GM12878 (cell line): ENCODE data around the gene KIF21B.

Source experiments
- BHLHE40 ChIP-seq, 2 experiments: fragments of 450-650 bp in 1 of 2; IDR thresholded peaks; 2 replicates each; pipeline ENCODE4 v1.6.1; 2011 to 2017; ENCODE audit warnings: low read depth in 2 of 2, borderline replicate concordance in 1 of 2, improper control_type of control experiment in 1 of 2, low read length in 1 of 2, mild to moderate bottlenecking in 1 of 2
- CREB1 ChIP-seq: IDR thresholded peaks from 2 replicates; pipeline ENCODE4 v1.6.1; 2012; ENCODE audit warnings: low read depth, mild to moderate bottlenecking, inconsistent platforms
- CTCF ChIP-seq, 3 experiments: IDR thresholded peaks in 2 of 3; conservative IDR thresholded peaks in 1 of 3; 2 replicates each; pipeline ENCODE4 v1.5.1; 2011; ENCODE audit warnings: low read depth in 3 of 3, low read length in 3 of 3, mild to moderate bottlenecking in 3 of 3, control low read depth in 2 of 3, moderate library complexity in 2 of 3, inconsistent platforms in 1 of 3, mixed read lengths in 1 of 3; ENCODE audit not compliant: control insufficient read depth in 2 of 3, insufficient read depth in 1 of 3; ENCODE audit errors: extremely low read depth in 1 of 3
- E4F1 ChIP-seq: fragments of 450-650 bp; IDR thresholded peaks from 2 replicates; pipeline ENCODE4 v1.6.1; 2018; ENCODE audit warnings: borderline replicate concordance, mild to moderate bottlenecking; ENCODE audit not compliant: partially characterized antibody
- HDGF ChIP-seq: fragments of 450-650 bp; IDR thresholded peaks from 2 replicates; pipeline ENCODE4 v1.6.1; 2016; ENCODE audit warnings: antibody characterized with exemption
- IRF3 ChIP-seq: fragments of 450-650 bp; IDR thresholded peaks from 2 replicates; pipeline ENCODE4 v1.6.1; 2014; ENCODE audit warnings: mild to moderate bottlenecking
- NRF1 ChIP-seq: conservative IDR thresholded peaks from 2 replicates; pipeline ENCODE4 v1.6.1; 2011; ENCODE audit warnings: mild to moderate bottlenecking, low read depth, low read length, improper control_type of control experiment
- POLR2A ChIP-seq: IDR thresholded peaks from 2 replicates; pipeline ENCODE4 v1.6.1; 2011; ENCODE audit warnings: low read depth, mild to moderate bottlenecking, low read length
- POLR2AphosphoS5 ChIP-seq: IDR thresholded peaks from 2 replicates; pipeline ENCODE4 v1.6.1; 2011; ENCODE audit warnings: mild to moderate bottlenecking, low read length, inconsistent platforms
- REST ChIP-seq: IDR thresholded peaks from 2 replicates; pipeline ENCODE4 v1.6.1; 2012; ENCODE audit warnings: mild to moderate bottlenecking, low read depth, low read length
- TCF7 ChIP-seq: IDR thresholded peaks from 2 replicates; pipeline ENCODE4 v1.6.1; 2014; ENCODE audit warnings: antibody characterized with exemption, borderline replicate concordance
- ZBTB11 ChIP-seq: fragments of 450-650 bp; formaldehyde crosslinking; IDR thresholded peaks from 2 replicates; pipeline ENCODE4 v1.5.0; 2022; ENCODE audit warnings: mild to moderate bottlenecking, missing genetic modification characterization
- ZZZ3 ChIP-seq: IDR thresholded peaks from 2 replicates; pipeline ENCODE4 v1.6.1; 2011; ENCODE audit warnings: low read depth; ENCODE audit not compliant: control insufficient read depth, insufficient read length

GRCh38 chr1:201062511-201063091, 39.1 kb upstream of the KIF21B start:
- TF ChIP-seq HDGF: no peak
- no peak for TF ChIP-seq CREB1
- no peak for TF ChIP-seq TCF7
- TF ChIP-seq NRF1: no peak
- TF ChIP-seq IRF3: no peak
- TF ChIP-seq ZBTB11: no peak
- no peak for TF ChIP-seq BHLHE40 (IDR thresholded peaks at IDR 0.05; ENCODE audit: borderline replicate concordance in 1 of 2, low read depth in 2 of 2, low read length in 1 of 2)
- TF ChIP-seq POLR2AphosphoS5: no peak
- TF ChIP-seq REST: no peak
- no peak for TF ChIP-seq CTCF (IDR thresholded peaks at IDR 0.05 in 2 of 3, conservative IDR thresholded peaks at IDR 0.05 in 1 of 3; ENCODE audit: control insufficient read depth in 2 of 3, extremely low read depth in 1 of 3, insufficient read depth in 1 of 3, low read depth in 3 of 3, low read length in 3 of 3)
- no peak for TF ChIP-seq POLR2A
- TF ChIP-seq E4F1: no peak
- no peak for TF ChIP-seq ZZZ3
